K562 (cell line): ENCODE data around the gene SERPIND1. TPM values are rescaled to one million over a fixed set of nuclear protein-coding genes. Genes with fewer than 3 reads are reported as not detected.

ENCODE experiments used
- CBFB ChIP-seq: sonication (generic); formaldehyde crosslinking; IDR thresholded peaks from 2 replicates; pipeline ENCODE4 v1.4.0; 2020; ENCODE audit warnings: mild to moderate bottlenecking, missing genetic modification reagents
- GABPA ChIP-seq: fragments of 200-800 bp; sonication (Bioruptor generic); conservative IDR thresholded peaks from 2 replicates; pipeline ENCODE4 v1.6.1; 2016; ENCODE audit warnings: low read depth, missing genetic modification characterization, missing compliant biosample characterization
- THRA ChIP-seq: fragments of 450-650 bp; IDR thresholded peaks from 2 replicates; pipeline ENCODE4 v1.6.1; 2017; ENCODE audit warnings: mild to moderate bottlenecking, moderate library complexity
- ZBTB40 ChIP-seq, 2 experiments: fragments of 450-650 bp in 1 of 2; sonication (generic) in 1 of 2; formaldehyde crosslinking in 1 of 2; IDR thresholded peaks; 2 replicates each; pipeline versions ENCODE4 v1.7.1 to v1.9.0; 2016 to 2022; ENCODE audit warnings: inconsistent platforms in 1 of 2, mild to moderate bottlenecking in 1 of 2, missing genetic modification reagents in 1 of 2
- ZBTB7A ChIP-seq: IDR thresholded peaks from 2 replicates; pipeline ENCODE4 v1.6.1; 2011; ENCODE audit warnings: low read depth, mild to moderate bottlenecking, low read length, moderate library complexity, borderline replicate concordance; ENCODE audit not compliant: control insufficient read depth
- polyA plus RNA-seq, 8 experiments: library from polyadenylated mRNA; depleted of rRNA in 4 of 8; stranded (reverse) in 5 of 8; unstranded in 3 of 8; fragments of >200 nt; fragmentation: Nextera tagmentation in 2 of 8; fragmentation: Illumina TruSeq in 1 of 8; extraction: Ambion mirVana in 2 of 8; extraction: Trizol in 1 of 8; gene quantifications; 2 replicates each; pipeline versions ENCODE4 v1.2.1 to v1.2.3, GENCODE V29; 2011 to 2014; ENCODE audit warnings: inconsistent platforms in 1 of 8, missing spikeins in 1 of 8
- total RNA-seq, 7 experiments: library from RNA; depleted of rRNA in 6 of 7; stranded (reverse); fragments of >200 nt in 6 of 7; fragmentation: Illumina TruSeq in 2 of 7; extraction: Trizol in 2 of 7; gene quantifications; 2 replicates each; pipeline versions ENCODE4 v1.2.1 to v1.2.3, GENCODE V29; 2011 to 2021; ENCODE audit warnings: low replicate concordance in 1 of 7
- TF ChIP-seq, protein P1 (sequence below): sonication (generic); formaldehyde crosslinking; IDR thresholded peaks from 2 replicates; pipeline ENCODE4 v1.8.0; 2023; ENCODE audit warnings: mild to moderate bottlenecking, missing genetic modification reagents
- TF ChIP-seq, protein P2 (sequence below): sonication (generic); formaldehyde crosslinking; IDR thresholded peaks from 2 replicates; pipeline ENCODE4 v1.8.1; 2023; ENCODE audit warnings: mild to moderate bottlenecking, missing genetic modification reagents

The SERPIND1 gene
- total and polyA plus RNA-seq, 9 of the 15 experiments (the other 6 are each of a cell fraction or from before 2014, with no cell fraction given), result 0.04 to 0.11 (median 0.09) TPM; not detected in 6

DNA sequence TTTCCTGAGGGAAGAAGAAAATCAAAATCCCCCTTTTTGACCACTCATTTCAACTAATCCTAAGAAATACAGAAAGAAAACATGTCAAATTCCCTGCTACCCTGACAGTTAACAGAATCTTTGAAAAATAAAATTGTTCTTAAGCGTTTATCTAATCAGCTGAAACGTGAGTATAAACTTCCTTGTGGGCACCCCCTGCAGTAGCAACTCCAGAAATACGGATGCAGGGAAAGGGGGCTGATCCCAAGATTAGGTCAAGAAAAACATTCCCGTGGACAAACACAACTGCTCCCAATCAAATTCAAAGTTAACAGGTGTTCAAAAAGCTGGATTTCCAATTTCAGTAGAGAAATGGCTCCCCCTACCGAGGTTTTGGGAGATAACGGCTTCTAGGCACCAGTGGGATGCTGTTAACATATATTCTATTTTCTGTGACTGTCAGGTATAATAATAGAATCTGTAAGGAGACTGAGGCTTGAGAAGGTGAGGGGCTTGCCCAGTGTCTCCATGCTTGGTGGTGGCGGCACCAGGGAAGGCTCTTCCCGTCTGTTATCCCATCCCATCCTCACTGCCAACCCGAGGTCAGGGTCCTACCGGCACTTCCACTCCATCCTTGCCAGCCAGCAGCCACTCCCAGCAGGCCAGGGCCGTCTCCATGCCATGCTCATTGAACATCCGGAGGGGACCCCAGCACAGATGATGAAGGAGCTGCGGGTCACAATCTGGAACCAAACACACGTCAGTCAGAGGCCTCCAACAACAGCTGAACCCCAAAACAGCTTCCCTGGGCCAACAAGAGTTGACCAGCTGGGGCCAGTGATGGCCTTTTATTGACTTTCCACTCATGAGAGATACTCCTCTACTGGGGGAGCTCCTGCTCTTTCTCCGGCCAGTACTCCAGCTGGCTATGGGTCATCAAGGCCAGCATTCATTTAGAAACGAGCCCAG lies 32.0 kb upstream of the SERPIND1 start (continued):
- TF ChIP-seq ZBTB40 (IDR thresholded peaks at IDR 0.05), result no peak
- TF ChIP-seq ZBTB40 (CRISPR knock-in tag; IDR thresholded peaks at IDR 0.05), result no peak
- peak; percentile 45; the same call in 1 of the 2 replicates for TF ChIP-seq CBFB (CRISPR knock-in tag)
- TF ChIP-seq, protein P1, sequence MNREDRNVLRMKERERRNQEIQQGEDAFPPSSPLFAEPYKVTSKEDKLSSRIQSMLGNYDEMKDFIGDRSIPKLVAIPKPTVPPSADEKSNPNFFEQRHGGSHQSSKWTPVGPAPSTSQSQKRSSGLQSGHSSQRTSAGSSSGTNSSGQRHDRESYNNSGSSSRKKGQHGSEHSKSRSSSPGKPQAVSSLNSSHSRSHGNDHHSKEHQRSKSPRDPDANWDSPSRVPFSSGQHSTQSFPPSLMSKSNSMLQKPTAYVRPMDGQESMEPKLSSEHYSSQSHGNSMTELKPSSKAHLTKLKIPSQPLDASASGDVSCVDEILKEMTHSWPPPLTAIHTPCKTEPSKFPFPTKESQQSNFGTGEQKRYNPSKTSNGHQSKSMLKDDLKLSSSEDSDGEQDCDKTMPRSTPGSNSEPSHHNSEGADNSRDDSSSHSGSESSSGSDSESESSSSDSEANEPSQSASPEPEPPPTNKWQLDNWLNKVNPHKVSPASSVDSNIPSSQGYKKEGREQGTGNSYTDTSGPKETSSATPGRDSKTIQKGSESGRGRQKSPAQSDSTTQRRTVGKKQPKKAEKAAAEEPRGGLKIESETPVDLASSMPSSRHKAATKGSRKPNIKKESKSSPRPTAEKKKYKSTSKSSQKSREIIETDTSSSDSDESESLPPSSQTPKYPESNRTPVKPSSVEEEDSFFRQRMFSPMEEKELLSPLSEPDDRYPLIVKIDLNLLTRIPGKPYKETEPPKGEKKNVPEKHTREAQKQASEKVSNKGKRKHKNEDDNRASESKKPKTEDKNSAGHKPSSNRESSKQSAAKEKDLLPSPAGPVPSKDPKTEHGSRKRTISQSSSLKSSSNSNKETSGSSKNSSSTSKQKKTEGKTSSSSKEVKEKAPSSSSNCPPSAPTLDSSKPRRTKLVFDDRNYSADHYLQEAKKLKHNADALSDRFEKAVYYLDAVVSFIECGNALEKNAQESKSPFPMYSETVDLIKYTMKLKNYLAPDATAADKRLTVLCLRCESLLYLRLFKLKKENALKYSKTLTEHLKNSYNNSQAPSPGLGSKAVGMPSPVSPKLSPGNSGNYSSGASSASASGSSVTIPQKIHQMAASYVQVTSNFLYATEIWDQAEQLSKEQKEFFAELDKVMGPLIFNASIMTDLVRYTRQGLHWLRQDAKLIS (CRISPR knock-in tag), result no peak
- TF ChIP-seq THRA, result no peak
- TF ChIP-seq, protein P2, sequence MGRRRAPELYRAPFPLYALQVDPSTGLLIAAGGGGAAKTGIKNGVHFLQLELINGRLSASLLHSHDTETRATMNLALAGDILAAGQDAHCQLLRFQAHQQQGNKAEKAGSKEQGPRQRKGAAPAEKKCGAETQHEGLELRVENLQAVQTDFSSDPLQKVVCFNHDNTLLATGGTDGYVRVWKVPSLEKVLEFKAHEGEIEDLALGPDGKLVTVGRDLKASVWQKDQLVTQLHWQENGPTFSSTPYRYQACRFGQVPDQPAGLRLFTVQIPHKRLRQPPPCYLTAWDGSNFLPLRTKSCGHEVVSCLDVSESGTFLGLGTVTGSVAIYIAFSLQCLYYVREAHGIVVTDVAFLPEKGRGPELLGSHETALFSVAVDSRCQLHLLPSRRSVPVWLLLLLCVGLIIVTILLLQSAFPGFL (CRISPR knock-in tag), result no peak
- no peak for TF ChIP-seq ZBTB7A
- TF ChIP-seq GABPA, result no peak
